WERI-Rb-1 (cell line): ENCODE results near the gene CPSF2.
"Not testable (repeated sequence)": the region's sequence is repeated elsewhere in the genome, so short reads cannot be mapped to it uniquely, and the experiment has no call there.

ENCODE experiments used
- DNase-seq: peaks from one replicate; pipeline ENCODE4 v3.0.0-alpha.2; 2020
- H3K27ac ChIP-seq: fragments of 250-450 bp; sonication (Bioruptor Pico); 2 replicates; pipeline ENCODE4 v1.5.1; 2020; ENCODE audit warnings: mild to moderate bottlenecking, moderate library complexity
- H3K27me3 ChIP-seq: fragments of 250-450 bp; sonication (Bioruptor Pico); 2 replicates; pipeline ENCODE4 v1.5.1; 2021; ENCODE audit warnings: mild to moderate bottlenecking, low read depth, moderate library complexity; ENCODE audit not compliant: insufficient read depth, severe bottlenecking
- H3K36me3 ChIP-seq: fragments of 250-450 bp; sonication (Bioruptor Pico); 2 replicates; pipeline ENCODE4 v1.5.1; 2020; ENCODE audit warnings: mild to moderate bottlenecking, moderate library complexity
- H3K4me3 ChIP-seq: 2 replicates; pipeline ENCODE4 v1.5.1; 2011; ENCODE audit warnings: low read depth, mild to moderate bottlenecking, control low read depth, low read length
- H3K9me3 ChIP-seq: fragments of 250-450 bp; sonication (Bioruptor Pico); 2 replicates; pipeline ENCODE4 v1.5.1; 2021; ENCODE audit warnings: mild to moderate bottlenecking, moderate library complexity; ENCODE audit not compliant: severe bottlenecking
- TF ChIP-seq, protein P1 (sequence below): IDR thresholded peaks from 2 replicates; pipeline ENCODE4 v1.5.1; 2011; ENCODE audit warnings: low read depth, mild to moderate bottlenecking, control low read depth, inconsistent platforms, low read length

Gene CPSF2

GRCh38 chr14:92204792-92205191 lies 83.0 kb downstream of the CPSF2 start:
- no peak overlapping the region for H3K4me3 ChIP-seq
- no peaks in the 10 kb centered on the region for H3K9me3 ChIP-seq
- H3K36me3 ChIP-seq, result no peaks in the 10 kb centered on the region
- no peak overlapping the region for H3K27ac ChIP-seq
- H3K27me3 ChIP-seq, result no peaks in the 10 kb centered on the region
- DNase-seq, result no peak
- TF ChIP-seq, protein P1, sequence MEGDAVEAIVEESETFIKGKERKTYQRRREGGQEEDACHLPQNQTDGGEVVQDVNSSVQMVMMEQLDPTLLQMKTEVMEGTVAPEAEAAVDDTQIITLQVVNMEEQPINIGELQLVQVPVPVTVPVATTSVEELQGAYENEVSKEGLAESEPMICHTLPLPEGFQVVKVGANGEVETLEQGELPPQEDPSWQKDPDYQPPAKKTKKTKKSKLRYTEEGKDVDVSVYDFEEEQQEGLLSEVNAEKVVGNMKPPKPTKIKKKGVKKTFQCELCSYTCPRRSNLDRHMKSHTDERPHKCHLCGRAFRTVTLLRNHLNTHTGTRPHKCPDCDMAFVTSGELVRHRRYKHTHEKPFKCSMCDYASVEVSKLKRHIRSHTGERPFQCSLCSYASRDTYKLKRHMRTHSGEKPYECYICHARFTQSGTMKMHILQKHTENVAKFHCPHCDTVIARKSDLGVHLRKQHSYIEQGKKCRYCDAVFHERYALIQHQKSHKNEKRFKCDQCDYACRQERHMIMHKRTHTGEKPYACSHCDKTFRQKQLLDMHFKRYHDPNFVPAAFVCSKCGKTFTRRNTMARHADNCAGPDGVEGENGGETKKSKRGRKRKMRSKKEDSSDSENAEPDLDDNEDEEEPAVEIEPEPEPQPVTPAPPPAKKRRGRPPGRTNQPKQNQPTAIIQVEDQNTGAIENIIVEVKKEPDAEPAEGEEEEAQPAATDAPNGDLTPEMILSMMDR, result no peak

GRCh38 chr14:92207012-92207927 lies 85.5 kb downstream of the CPSF2 start:
- no peaks in the 10 kb centered on the region for H3K9me3 ChIP-seq
- TF ChIP-seq, protein P1, result no peak
- no peaks in the 10 kb centered on the region for H3K27me3 ChIP-seq
- DNase-seq, result no peak
- no peak overlapping the region for H3K4me3 ChIP-seq
- H3K27ac ChIP-seq, result no peak overlapping the region
- H3K36me3 ChIP-seq, result no peaks in the 10 kb centered on the region

- TF ChIP-seq, protein P1, result no peak
- Histone ChIP-seq H3K27ac (no peak overlapping the region), H3K4me3 (no peak overlapping the region), H3K27me3 (no peaks in the 10 kb centered on the region), H3K9me3 (no peaks in the 10 kb centered on the region), H3K36me3 (no peaks in the 10 kb centered on the region)
- no peak for DNase-seq
These were observed 86.1 kb downstream of the CPSF2 start for GRCh38 chr14:92207928-92208265.

- no peaks in the 10 kb centered on the region for H3K36me3 ChIP-seq
- no peak for DNase-seq
- H3K9me3 ChIP-seq, result no peaks in the 10 kb centered on the region
- TF ChIP-seq, protein P1, result no peak
- H3K27ac ChIP-seq, result no peak overlapping the region
- no peaks in the 10 kb centered on the region for H3K27me3 ChIP-seq
- no peak overlapping the region for H3K4me3 ChIP-seq
These were observed 87.4 kb downstream of the CPSF2 start for GRCh38 chr14:92209141-92209540.

GRCh38 chr14:92213125-92213524 lies 91.4 kb downstream of the CPSF2 start:
- H3K9me3 ChIP-seq, H3K27me3 ChIP-seq, H3K27ac ChIP-seq, H3K36me3 ChIP-seq, DNase-seq, H3K4me3 ChIP-seq: not testable (repeated sequence)

DNA sequence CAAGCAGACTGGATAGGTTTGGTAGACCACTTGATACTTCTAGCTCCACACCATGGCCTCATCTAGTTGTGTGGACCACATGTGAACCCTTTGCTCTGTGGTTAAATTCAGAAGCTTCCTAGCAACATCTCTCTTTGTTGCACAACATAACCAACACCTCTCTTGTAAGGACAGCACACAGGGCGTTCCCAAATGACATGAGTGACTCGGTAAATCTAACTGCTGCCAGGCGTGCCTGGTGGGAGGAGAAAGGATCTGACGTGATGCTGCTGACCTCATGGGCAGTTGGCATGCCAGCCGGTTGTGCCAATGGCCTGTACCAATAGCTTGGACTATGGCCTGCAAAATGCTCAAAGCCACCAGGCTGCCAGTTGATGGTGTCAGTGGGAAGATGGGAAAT lies 93.8 kb downstream of the CPSF2 start:
- no peak for DNase-seq

More for the DNA sequence above, 93.8 kb downstream of the CPSF2 start:
- H3K36me3 ChIP-seq, result no peaks in the 10 kb centered on the region
- TF ChIP-seq, protein P1, result no peak
- no peak overlapping the region for H3K27ac ChIP-seq
- H3K27me3 ChIP-seq, result no peaks in the 10 kb centered on the region
- H3K9me3 ChIP-seq, result no peaks in the 10 kb centered on the region
- no peak overlapping the region for H3K4me3 ChIP-seq
